ENCODE measurements around the gene DAPK1.

DAPK1 gene

DNA sequence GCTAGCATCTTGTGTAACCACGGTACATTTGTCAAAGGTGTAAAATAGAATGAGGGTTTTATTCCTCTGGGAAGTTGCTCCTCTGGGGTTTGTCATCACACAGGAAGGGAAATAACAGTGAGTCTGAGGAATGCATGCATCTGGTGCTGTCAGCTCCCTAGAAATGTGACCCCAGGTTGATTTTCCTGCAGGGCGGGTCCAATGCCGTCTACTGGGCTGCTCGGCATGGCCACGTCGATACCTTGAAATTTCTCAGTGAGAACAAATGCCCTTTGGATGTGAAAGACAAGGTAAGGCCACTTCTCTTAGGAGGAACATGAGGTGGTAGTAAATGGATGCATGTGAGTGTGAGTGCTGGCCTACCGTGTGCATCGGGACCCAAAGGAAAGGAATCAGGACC, 149.4 kb downstream of the DAPK1 start (continued):
- TF ChIP-seq, protein P1, sequence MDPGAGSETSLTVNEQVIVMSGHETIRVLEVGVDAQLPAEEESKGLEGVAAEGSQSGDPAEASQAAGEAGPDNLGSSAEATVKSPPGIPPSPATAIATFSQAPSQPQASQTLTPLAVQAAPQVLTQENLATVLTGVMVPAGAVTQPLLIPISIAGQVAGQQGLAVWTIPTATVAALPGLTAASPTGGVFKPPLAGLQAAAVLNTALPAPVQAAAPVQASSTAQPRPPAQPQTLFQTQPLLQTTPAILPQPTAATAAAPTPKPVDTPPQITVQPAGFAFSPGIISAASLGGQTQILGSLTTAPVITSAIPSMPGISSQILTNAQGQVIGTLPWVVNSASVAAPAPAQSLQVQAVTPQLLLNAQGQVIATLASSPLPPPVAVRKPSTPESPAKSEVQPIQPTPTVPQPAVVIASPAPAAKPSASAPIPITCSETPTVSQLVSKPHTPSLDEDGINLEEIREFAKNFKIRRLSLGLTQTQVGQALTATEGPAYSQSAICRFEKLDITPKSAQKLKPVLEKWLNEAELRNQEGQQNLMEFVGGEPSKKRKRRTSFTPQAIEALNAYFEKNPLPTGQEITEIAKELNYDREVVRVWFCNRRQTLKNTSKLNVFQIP (CRISPR knock-in tag; IDR thresholded peaks at IDR 0.05; ENCODE audit: borderline replicate concordance, low read depth), result no peak

DNA sequence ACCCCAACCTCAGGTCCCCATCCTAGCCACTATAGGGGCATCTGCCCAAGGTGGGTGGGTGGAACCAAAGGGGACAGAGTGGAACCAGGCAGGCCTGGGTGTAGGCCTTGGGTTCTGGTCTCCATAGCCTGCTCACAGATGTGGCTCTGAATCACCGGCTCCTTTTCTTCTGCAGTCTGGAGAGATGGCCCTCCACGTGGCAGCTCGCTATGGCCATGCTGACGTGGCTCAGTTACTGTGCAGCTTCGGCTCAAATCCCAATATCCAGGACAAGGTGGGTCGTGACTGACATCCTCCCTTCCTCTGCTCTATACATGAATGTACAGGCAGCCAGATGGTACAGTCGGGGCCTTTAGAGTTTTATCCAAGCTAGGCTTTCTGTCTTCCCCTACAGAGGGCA, 150.9 kb downstream of the DAPK1 start:
- ATAC-seq, result no peak

DNA sequence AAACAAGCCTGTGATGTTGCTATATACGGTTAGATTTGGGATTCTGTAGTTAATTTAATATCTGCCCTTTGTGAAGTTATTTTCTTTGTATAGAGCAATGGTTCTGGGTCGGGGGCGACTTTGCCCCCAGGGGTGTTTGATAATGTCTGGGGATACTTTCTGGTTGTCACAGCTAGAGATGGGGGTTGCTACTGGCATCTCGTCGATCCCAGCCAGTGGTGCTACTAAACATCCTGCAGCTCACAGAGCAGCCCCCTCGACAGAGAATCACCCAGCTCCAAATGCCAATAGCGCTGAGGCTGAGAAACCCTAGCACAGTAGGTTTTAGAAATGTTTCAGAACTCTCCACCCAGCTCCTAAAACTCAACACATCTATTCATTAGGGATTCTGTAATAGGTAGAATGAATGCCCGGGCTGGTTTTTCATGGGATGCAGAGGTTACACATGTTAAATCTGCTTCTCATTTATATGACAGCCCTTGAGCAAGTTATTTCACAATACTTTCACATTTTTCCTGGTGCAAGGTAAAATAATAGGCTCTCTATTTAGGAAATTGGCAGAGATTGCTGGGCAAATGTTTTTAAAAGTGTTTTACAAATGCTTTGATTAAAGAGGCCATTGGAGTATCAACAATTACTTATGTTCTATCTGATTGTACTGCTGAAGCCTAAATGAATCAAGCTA, 153.1 kb downstream of the DAPK1 start:
- ATAC-seq, result no peak
- TF ChIP-seq ZNF70 (CRISPR knock-in tag; IDR thresholded peaks at IDR 0.05) (no peak), BACH2 (CRISPR knock-in tag; IDR thresholded peaks at IDR 0.05; ENCODE audit: borderline replicate concordance) (no peak), ZFP30 (CRISPR knock-in tag; IDR thresholded peaks at IDR 0.05) (no peak), ZFP3 (CRISPR knock-in tag; IDR thresholded peaks at IDR 0.05) (no peak)

More for the DNA sequence above, 150.9 kb downstream of the DAPK1 start:
- TF ChIP-seq CREB5 (CRISPR knock-in tag; IDR thresholded peaks at IDR 0.05; ENCODE audit: low read depth), result no peak
- no peak for TF ChIP-seq GLIS3 (CRISPR knock-in tag; IDR thresholded peaks at IDR 0.05)
- no peak for TF ChIP-seq TCF4 (CRISPR knock-in tag; IDR thresholded peaks at IDR 0.05; ENCODE audit: borderline replicate concordance)
- TF ChIP-seq ARNTL (CRISPR knock-in tag; IDR thresholded peaks at IDR 0.05; ENCODE audit: borderline replicate concordance, low read depth), result no peak
- no peak for TF ChIP-seq PPARA (CRISPR knock-in tag; IDR thresholded peaks at IDR 0.05; ENCODE audit: borderline replicate concordance)
- TF ChIP-seq, protein P2, sequence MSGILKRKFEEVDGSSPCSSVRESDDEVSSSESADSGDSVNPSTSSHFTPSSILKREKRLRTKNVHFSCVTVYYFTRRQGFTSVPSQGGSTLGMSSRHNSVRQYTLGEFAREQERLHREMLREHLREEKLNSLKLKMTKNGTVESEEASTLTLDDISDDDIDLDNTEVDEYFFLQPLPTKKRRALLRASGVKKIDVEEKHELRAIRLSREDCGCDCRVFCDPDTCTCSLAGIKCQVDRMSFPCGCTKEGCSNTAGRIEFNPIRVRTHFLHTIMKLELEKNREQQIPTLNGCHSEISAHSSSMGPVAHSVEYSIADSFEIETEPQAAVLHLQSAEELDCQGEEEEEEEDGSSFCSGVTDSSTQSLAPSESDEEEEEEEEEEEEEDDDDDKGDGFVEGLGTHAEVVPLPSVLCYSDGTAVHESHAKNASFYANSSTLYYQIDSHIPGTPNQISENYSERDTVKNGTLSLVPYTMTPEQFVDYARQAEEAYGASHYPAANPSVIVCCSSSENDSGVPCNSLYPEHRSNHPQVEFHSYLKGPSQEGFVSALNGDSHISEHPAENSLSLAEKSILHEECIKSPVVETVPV (CRISPR knock-in tag; IDR thresholded peaks at IDR 0.05), result no peak
- no peak for TF ChIP-seq ZNF565 (CRISPR knock-in tag; conservative IDR thresholded peaks at IDR 0.05; ENCODE audit: low read depth)
- TF ChIP-seq, protein P3, sequence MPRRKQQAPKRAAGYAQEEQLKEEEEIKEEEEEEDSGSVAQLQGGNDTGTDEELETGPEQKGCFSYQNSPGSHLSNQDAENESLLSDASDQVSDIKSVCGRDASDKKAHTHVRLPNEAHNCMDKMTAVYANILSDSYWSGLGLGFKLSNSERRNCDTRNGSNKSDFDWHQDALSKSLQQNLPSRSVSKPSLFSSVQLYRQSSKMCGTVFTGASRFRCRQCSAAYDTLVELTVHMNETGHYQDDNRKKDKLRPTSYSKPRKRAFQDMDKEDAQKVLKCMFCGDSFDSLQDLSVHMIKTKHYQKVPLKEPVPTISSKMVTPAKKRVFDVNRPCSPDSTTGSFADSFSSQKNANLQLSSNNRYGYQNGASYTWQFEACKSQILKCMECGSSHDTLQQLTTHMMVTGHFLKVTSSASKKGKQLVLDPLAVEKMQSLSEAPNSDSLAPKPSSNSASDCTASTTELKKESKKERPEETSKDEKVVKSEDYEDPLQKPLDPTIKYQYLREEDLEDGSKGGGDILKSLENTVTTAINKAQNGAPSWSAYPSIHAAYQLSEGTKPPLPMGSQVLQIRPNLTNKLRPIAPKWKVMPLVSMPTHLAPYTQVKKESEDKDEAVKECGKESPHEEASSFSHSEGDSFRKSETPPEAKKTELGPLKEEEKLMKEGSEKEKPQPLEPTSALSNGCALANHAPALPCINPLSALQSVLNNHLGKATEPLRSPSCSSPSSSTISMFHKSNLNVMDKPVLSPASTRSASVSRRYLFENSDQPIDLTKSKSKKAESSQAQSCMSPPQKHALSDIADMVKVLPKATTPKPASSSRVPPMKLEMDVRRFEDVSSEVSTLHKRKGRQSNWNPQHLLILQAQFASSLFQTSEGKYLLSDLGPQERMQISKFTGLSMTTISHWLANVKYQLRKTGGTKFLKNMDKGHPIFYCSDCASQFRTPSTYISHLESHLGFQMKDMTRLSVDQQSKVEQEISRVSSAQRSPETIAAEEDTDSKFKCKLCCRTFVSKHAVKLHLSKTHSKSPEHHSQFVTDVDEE (CRISPR knock-in tag; IDR thresholded peaks at IDR 0.05), result no peak
- TF ChIP-seq OSR1 (CRISPR knock-in tag; IDR thresholded peaks at IDR 0.05), result no peak
- TF ChIP-seq SNAI2 (CRISPR knock-in tag; IDR thresholded peaks at IDR 0.05), result no peak
- TF ChIP-seq ISL1 (CRISPR knock-in tag; IDR thresholded peaks at IDR 0.05), result no peak
- TF ChIP-seq ZNF70 (CRISPR knock-in tag; IDR thresholded peaks at IDR 0.05), result no peak
- no peak for TF ChIP-seq TOX (CRISPR knock-in tag; IDR thresholded peaks at IDR 0.05; ENCODE audit: borderline replicate concordance)

DNA sequence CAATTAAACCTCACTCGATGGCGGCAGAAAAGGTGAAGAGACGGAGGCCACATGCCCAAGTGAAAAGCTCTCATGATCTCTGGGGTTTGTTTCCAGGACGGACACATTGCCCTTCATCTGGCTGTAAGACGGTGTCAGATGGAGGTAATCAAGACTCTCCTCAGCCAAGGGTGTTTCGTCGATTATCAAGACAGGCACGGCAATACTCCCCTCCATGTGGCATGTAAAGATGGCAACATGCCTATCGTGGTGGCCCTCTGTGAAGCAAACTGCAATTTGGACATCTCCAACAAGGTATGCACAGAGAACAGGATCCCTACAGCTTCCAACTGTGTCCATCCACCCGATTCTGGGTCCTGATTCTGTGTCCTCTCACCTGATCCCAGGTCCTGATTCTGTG, 153.8 kb downstream of the DAPK1 start:
- ATAC-seq, result no peak
- TF ChIP-seq ZNF8 (CRISPR knock-in tag; IDR thresholded peaks at IDR 0.05), result no peak
- no peak for TF ChIP-seq ZNF70 (CRISPR knock-in tag; IDR thresholded peaks at IDR 0.05)
- no peak for TF ChIP-seq ZFP3 (CRISPR knock-in tag; IDR thresholded peaks at IDR 0.05)
- TF ChIP-seq, protein P2 (CRISPR knock-in tag; IDR thresholded peaks at IDR 0.05), result no peak
- no peak for TF ChIP-seq TCF4 (CRISPR knock-in tag; IDR thresholded peaks at IDR 0.05; ENCODE audit: borderline replicate concordance)
- TF ChIP-seq ZNF565 (CRISPR knock-in tag; conservative IDR thresholded peaks at IDR 0.05; ENCODE audit: low read depth), result no peak
- TF ChIP-seq CSDC2 (CRISPR knock-in tag; IDR thresholded peaks at IDR 0.05), result no peak
- no peak for TF ChIP-seq TOX (CRISPR knock-in tag; IDR thresholded peaks at IDR 0.05; ENCODE audit: borderline replicate concordance)
- no peak for TF ChIP-seq GLIS3 (CRISPR knock-in tag; IDR thresholded peaks at IDR 0.05)

All from SK-N-SH treated with all-trans-retinoic acid at 6 μM for 48 hours (cell line).